Stimulated activated CD8-positive, alpha-beta memory T cell treated with anti-CD3 and anti-CD28 coated beads, Interleukin-4, amount 100 ng/mL, for 24 hours (primary cell): ENCODE results near the gene ARFIP1.
"Not testable (repeated sequence)": the region's sequence is repeated elsewhere in the genome, so short reads cannot be mapped to it uniquely, and the experiment has no call there.

Source experiments
- DNase-seq: peaks from one replicate; pipeline ENCODE4 v3.0.0-alpha.2; 2020; ENCODE audit warnings: low read depth

Gene ARFIP1

DNA sequence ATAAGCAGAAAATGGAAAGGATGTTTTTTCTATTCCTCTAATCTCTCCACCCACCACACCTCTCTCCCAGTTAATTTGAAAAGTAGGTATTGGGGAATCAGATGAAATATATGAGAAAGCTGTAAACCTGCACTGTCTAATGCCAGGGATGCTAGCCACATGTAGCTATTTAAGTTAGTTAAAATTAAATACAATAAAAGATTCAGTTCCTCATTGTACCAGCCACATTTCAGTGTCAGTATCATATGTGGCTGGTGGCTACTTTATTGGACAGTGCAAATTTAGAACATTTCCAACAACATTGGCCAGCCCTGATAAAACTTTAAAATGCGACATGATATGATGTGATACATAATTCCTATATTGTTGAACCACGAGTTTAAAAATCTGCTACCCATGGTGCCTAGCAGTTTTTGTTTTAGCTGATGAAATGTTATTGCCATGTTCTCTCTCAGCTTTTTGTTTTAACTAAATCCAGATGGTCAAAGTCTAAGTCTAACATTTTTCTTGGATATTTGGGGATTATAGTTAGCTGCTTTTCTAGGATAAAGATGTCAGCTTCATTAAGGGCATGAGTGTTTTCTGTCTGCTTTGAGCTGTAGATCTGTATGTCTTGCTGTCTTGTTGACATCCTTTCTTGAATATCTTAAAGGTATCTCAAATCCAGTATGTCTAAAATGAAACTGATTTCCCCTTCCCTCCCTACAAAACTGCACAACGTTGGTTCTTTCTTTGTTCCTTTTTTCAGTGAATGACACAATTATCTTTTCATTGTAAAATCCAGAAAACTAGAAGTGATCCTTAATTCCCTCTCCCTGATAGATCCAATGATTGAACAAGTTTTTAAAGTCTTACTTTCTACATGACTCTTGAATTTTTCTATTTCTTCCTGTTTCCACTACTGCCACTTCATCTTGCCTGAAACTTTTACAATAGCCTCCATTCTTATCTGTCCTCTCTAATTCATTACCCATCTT lies 6.2 kb downstream of the ARFIP1 start:
- DNase-seq: no peak

DNA sequence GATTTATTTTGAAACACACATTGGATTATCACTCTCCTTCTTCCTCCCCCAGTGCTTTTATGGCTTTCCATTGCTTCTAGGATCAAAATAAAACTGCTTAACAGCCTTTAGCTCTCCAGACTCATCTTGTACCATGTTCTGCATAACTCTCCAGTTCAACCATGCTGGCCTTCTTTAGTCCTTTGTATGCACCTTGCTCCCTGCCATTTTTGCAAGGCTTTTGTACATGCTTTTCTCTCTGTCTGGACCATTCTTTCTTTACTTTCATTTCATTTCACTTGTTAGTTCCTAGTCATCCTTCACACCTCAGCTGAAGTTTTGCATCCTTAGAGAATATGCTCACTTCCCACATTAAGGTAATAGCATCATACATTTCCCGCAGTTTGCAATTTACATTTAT lies 6.9 kb downstream of the ARFIP1 start:
- DNase-seq: no peak

DNA sequence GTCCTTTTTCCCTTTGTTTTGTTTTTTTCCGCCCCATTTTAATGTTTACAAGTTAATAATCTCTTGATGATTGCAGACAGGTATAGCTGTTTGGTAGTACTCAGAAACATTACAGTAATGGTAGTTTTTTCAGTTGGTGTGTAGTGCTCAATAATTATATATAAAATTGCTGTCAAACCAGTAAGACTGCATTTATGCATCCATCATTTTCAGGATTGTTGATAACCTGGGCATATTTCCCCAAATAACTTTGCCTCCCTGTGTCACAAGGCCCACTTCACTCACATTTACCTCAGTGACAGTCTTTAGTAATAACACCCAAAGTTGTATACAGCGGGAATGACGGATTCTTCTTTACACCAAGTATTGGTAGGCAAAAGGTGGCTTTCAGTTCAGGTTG lies 16.1 kb downstream of the ARFIP1 start:
- no peak for DNase-seq

DNA sequence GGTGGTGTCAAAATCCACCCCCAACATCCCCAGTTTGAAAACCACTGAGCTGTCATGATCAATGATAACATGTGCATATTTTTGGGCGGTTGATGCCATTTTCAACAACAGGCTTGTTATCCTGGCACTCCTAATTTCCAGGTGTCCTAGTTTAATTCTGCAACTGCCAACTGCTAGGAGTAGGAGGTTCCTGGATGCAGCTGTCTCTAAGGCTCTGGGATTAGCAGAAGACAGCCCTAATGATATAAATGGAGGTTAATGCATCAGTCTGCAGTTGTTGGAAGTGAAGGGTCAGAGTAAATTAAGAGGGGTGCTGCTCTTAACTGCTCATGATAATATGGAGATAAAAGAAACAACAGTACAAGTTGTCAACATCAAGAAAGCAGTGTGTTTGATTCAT lies 23.8 kb downstream of the ARFIP1 start:
- no peak for DNase-seq

DNA sequence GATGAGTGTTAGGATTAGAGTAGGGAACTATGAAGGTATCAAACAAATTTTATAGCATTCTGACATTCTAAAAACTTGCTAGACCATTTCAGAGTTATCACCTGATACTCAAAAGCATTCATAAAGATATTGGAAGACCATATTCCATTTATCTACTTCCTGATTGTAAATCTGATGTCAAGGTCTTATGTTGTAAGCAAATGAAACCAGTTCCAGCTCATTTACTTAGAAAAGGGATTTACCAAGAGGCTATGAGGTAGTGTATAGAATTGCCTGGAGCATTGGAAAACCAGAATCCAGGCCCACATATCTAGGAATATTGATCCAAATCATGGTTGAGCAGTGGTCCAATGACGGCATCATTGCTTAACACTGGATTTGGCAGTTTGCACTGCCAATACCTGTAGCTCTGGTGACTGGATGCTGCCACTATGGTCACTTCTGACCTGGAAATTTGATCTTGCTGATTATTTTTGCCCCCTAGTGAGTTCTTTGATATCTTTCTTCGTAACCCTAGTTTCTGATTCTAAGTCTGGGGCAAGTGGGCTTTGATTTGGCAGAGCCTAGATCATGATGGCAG lies 25.4 kb downstream of the ARFIP1 start:
- DNase-seq: no peak

DNA sequence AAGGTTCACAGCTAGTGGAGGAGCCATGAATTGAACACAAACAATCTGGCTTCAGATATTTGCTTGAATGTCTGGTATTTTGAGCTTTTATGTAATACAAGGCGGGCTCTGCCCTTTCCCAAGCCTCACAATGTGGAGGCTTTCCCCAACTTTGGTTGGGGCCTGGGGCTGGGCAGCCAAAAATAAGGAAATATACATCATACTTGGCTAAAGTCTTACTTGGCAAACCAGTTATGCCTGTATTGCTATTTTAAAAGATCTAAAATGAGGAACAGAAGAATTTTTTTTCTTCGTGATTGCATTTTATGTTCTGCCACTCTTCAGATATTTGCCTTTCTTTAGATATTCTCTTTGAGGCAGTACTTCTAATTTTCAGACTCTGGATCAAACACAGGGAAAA lies 26.1 kb downstream of the ARFIP1 start:
- no peak for DNase-seq

DNA sequence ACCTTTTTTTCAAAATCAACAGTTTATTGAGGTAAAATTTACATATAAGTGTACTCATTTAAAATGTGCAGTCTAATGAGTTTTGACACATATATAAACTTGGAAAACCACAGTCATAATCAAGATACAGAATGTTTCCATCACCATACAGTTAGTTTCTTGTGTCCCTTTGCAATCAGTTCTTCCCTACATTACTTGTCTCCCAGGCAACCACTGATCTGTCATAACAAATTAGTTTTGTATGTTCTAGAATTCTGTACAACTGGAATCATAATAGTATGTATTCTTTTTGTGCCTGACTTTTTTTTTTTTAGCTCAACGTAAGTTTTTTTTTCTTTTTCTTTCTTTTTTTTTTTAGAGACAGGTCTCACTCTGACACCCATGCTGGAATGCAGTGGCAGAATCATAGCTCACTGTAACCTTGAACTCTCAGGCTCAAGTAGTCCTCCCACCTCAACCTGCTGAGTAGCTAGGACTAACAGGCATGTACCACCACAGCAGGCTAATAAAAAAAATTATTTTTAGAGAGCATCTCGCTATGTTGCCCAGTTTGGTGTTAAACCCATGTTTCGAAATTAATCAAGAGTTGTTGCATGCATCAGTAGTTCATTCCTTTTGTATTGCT lies 26.9 kb downstream of the ARFIP1 start:
- no peak for DNase-seq

DNA sequence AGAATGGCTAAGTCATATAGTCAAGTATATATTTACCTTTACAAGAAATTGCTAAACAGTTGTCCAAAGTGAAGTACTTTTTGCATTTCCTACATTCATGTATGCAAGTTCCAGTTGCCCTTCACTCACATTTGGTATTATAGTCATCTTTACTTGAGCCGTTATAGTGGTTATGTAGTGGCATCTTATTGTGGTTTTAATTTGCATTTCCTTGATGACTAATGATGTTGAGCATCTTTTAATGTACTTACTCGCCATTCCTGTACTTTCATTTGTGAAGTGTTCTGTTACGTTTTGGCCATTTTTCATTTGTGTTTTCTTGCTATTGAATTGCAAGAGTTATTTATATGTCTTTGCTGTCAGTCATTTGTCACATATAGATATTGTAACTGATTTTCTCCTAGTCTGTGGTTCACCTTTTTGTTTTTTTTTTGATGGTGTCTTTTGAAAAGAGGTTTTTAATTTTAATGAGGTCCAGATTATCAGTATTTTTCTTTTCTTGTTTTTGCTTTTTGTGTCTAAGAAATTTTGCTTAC lies 27.6 kb downstream of the ARFIP1 start:
- no peak for DNase-seq

DNA sequence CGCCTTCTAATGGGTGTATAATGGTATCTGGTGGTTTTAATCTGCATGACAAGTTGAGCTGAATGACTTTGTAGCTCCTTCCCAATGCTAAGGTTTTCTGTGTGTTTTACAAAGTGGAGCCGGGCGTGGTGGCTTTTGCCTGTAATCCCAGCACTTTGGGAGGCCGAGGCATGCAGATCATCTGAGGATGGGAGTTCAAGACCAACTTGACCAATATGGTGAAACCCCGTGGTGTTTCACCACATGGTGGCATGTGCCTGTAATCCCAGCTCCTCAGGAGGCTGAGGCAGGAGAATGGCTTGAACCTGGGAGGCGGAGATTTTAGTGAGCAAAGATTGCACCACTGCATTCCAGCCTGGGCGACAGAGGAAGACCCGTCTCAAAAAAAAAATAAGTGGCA lies 28.9 kb downstream of the ARFIP1 start:
- no peak for DNase-seq

DNA sequence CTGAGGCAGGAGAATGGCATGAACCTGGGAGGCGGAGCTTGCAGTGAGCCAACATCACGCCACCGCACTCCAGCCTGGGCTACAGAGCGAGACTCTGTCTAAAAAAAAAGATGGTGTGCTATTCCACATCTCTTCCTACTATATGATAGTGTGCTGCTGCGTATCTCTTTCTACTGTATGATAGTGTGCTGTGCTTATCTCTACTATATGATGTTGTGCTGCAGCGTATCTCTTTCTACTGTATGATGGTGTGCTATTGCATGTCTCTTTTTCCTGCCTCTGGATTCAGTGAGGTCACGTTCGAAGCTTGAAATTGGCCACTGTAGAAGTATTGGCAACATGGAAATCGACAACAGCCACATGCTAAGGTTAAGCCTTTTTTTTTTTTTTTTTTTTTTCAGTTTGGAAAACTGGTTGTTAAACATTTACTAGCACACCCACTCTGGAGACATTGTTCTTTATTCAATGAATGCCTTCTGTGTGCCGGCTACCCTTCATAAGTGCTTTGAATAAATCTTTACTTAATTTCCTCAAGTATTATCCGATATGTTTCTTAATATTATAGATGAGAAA lies 31.0 kb downstream of the ARFIP1 start:
- DNase-seq: no peak

DNA sequence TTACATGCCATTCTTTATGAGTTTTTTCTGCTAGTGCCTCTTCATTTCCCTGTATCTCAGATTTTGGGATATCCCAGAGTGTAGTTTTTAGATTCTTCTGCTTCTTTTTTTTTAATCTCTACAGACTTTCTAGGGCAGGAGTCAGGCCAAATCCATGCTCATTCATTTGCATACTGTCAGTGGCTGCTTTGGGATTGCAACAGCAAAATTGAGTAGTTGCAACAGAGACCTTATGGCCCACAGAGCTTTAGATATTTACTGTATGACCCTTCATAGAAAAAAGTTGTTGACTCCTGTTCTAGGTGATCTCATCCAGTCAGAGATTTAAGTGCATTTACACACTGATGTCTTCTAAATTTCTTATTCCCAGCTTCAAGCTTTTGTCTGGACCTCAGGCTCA lies 35.3 kb downstream of the ARFIP1 start:
- DNase-seq: no peak

DNA sequence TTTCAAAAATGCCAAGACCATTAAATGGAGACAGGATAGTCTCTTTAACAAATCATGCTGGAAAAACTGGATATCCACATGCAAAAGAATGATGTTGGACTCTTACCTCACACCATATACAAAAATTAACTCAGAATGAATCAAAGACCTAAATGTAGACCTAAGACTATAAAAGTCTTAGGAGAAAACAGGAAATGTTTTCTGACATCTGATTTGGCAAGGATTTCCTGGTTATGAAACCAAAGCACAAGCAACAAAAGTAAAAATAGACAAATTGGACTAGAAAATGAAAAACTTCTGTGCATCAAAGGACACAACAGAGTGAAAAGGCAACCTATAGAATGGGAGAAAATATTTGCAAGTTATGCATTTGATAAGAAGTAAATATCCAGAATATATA lies 37.6 kb downstream of the ARFIP1 start:
- no peak for DNase-seq

DNA sequence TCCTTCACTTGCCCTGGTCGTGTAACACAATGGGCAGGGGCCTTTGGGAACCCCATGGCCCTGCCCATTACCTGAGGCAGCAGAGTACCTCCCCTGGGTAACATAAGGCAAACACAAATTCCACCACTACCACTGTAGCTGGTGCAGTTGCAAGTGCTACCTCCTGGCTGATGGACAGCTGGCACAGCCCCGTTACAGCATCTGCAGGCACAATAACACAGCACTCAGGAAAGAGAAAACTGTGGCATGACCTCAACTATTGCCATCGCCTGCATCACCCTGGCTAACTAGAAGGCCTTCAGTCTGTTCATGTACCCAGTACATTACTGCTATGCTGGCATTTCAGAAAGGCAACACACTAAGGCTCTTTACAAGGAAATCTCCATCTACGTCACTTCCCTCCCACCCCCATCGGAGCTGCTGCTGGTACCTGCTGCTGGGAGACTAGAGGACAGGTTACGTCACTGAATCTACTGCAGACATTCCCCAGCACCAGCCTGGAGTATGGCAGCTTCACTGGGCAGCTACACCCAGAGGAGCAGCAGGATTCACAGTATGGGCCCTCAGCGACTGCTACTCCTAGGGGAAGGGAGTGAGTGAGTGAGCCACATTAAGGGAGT lies 39.4 kb downstream of the ARFIP1 start:
- DNase-seq: no peak

DNA sequence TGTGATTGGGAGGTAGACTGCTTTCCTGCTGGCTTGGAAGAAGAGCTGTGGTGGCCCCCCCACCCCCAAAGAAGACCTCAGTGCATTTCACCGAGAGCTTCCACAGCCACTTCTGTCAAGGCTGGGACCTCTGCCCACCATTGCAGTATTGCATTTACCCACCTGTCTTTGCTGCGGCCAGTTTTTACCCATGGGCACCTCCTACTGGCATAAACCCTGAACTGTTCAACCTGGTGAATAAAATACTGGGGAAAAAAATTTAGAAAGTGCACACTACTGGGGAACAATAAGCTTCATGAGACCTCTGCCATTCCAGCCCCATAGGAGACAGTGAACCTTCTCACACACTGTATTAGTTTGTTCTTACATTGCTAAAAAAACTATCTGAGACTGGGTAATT lies 40.3 kb downstream of the ARFIP1 start:
- DNase-seq: no peak

DNA sequence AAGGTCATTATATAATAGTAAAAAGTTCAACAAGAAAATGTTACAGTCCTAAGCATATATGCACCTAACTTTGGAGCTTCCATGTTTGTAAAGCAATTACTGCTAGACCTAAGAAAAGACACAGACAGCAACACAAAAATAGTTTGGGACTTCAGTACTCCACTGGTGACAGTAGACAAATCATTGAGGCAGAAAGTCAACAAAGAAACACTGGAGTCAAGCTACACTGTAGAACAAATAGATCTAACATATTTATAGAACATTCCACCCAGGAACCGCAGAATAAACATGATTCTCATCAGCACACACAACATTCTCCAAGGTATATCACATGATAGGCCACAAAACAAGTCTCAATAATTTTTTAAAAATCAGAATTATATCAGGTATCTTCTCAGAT lies 42.6 kb downstream of the ARFIP1 start:
- no peak for DNase-seq

DNA sequence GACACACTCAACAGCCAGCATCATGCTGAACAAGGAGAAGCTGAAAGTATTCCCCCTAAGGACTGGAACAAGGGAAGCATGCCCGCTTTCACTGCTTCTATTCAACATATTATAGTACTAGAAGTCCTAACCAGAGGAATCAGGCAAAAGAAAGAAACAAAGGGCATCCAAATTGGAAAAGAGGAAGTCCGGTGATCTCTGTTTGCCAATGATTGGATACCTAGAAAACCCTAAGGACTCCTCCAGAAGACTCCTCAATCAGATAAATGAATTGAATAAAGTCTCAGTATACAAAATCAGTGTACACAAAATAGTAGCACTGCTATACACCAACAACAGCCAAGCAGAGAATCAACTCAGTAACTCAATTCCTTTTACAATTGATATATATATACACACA lies 44.8 kb downstream of the ARFIP1 start:
- DNase-seq: no peak

DNA sequence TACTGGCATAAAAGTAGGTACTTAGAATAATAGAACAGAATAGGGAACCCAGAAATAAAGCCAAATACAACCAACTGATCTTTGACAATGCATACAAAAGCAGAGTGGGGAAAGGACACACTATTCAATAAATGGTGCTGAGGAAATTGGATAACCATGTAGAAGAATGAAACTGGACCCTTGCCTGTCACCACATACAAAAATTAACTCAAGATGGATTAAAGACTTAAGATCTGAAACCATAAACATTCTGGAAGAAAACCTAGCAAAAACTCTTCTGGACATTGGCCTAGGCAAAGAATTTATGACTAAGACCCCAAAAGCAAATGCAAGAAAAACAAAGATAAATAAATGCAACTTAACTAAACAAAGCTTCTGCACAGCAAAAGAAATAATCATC lies 45.6 kb downstream of the ARFIP1 start:
- no peak for DNase-seq

DNA sequence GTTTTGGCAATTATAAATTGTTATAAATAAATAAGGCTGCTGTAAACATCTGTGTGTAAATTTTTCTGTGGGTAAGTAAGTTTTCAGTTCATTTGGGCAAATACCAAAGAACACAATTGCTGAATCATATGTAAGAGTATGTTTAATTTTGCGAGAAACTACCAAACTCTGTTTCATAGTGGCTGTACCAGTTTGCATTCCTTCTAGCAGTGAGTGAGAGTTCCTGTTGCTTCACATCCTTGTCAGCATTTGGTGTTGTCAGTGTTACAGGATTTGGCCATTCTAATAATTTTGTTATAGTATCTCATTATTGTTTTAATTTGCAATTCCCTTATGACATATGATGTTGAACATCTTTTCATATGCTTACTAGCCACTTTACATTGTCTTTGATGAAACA lies 48.4 kb downstream of the ARFIP1 start:
- no peak for DNase-seq

DNA sequence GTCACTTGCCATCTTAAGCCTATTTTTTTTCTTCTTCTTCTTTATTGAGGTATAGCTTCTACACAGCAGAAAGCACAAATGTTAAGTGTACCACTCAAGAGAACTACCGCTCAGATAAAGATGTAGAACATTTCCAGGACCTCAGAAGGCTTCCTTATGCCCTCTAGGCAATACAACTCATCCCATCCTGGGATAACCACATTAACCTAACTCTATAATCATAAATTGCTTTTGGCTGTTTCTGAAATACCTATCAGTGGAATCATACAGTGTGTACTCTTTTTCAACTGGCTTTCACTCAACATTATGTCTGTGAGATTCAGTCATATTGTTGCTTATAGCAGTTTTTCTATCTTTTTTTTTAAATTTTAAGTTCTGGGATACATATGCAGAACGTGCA lies 51.7 kb downstream of the ARFIP1 start:
- DNase-seq: no peak

DNA sequence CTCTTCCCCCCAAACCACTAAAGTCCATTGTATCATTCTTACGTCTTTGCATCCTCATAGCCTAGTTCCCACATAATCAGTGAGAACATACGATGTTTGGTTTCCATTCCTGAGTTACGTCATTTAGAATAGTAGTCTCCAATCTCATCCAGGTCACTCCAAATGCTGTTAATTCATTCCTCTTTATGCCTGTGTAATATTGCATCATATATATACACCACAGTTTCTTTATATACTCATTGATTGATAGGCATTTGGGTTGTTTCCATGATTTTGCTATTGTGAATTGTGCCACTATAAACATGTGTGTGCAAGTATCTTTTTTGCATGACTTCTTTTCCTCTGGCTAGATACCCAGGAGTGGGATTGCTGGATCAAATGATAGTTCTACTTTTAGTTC lies 57.2 kb downstream of the ARFIP1 start:
- DNase-seq: no peak

DNA sequence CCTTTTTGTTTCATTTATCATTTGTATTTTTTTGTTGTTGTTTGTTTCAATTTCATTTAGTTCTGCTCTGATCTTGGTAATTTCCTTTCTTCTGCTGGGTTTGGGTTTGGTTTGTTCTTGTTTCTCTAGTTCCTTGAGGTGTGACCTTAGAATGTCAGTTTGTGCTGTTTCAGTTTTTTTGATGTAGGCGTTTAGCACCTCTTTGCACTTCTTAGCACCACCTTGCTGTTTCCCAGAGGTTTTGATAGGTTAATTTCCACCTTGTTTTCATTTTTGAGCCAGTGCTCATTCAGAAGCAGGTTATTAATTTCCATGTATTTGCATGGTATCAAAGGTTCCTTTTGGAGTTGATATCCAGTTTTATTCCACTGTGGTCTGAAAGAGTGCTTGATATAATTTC lies 60.0 kb downstream of the ARFIP1 start:
- DNase-seq: not testable (repeated sequence)

DNA sequence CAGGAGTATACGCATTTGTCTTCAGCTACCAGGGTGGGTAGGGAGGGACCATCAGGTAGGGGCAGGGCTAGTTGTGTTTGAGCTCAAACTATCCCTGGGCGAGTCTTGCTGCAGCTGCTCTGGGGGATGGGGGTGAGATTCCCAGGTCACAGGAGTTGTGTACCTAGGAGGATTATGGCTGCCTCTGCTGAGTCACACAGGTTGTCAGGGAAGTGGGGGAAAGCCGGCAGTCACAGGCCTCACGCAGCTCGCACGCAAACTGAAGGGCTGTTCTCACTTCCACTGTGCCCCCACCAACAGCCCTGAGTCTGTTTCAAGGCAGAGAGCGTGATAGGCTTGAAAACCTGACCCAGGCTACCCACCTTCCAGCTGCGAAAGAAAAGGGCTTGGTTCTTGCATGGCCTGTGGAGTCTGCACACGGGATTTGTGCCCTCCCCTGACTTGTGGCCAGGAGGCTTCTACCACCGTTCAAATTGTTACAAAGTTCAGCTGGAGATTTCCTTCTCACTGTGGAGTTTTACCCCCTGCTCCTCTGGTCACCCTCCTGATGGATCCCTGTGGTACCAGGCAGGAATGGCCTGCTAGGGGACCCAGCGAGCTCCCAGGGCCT lies 63.8 kb downstream of the ARFIP1 start:
- no peak for DNase-seq
